ENCODE results near the gene C6orf62.

DNA sequence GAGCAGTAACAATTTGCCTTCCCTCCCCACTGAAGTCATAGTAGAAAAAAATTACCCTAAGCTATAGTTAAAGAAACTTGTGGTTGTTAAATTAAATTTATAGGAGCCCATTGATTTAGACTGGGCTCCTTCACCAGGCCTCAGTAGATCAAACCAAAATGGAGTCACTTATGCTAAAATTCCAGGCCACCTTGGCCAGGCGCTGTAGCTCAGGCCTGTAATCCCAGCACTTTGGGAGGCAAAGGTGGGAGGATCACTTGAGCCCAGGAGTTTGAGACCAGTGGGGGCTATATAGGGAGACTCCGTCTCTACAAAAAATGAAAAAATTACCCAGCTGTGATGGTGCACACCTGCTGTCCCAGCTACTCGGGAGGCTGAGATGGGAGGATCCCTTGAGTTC lies 40.8 kb upstream of the C6orf62 start:
- TF ChIP-seq, protein P1, sequence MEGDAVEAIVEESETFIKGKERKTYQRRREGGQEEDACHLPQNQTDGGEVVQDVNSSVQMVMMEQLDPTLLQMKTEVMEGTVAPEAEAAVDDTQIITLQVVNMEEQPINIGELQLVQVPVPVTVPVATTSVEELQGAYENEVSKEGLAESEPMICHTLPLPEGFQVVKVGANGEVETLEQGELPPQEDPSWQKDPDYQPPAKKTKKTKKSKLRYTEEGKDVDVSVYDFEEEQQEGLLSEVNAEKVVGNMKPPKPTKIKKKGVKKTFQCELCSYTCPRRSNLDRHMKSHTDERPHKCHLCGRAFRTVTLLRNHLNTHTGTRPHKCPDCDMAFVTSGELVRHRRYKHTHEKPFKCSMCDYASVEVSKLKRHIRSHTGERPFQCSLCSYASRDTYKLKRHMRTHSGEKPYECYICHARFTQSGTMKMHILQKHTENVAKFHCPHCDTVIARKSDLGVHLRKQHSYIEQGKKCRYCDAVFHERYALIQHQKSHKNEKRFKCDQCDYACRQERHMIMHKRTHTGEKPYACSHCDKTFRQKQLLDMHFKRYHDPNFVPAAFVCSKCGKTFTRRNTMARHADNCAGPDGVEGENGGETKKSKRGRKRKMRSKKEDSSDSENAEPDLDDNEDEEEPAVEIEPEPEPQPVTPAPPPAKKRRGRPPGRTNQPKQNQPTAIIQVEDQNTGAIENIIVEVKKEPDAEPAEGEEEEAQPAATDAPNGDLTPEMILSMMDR (conservative IDR thresholded peaks at IDR 0.05; ENCODE audit: low read length), result no peak
- no peak for TF ChIP-seq EZH2phosphoT487 (IDR thresholded peaks at IDR 0.05; ENCODE audit: borderline replicate concordance, low read depth, low read length)
